ENCODE results near the gene DNAAF5. TPM values are rescaled to one million over a fixed set of nuclear protein-coding genes. Genes with fewer than 3 reads are reported as not detected.

Gene DNAAF5
- total and polyA plus RNA-seq, 2 of the 13 experiments (the other 11 are each of a cell fraction or from before 2014, with no cell fraction given): 11.9 to 21.5 TPM

DNA sequence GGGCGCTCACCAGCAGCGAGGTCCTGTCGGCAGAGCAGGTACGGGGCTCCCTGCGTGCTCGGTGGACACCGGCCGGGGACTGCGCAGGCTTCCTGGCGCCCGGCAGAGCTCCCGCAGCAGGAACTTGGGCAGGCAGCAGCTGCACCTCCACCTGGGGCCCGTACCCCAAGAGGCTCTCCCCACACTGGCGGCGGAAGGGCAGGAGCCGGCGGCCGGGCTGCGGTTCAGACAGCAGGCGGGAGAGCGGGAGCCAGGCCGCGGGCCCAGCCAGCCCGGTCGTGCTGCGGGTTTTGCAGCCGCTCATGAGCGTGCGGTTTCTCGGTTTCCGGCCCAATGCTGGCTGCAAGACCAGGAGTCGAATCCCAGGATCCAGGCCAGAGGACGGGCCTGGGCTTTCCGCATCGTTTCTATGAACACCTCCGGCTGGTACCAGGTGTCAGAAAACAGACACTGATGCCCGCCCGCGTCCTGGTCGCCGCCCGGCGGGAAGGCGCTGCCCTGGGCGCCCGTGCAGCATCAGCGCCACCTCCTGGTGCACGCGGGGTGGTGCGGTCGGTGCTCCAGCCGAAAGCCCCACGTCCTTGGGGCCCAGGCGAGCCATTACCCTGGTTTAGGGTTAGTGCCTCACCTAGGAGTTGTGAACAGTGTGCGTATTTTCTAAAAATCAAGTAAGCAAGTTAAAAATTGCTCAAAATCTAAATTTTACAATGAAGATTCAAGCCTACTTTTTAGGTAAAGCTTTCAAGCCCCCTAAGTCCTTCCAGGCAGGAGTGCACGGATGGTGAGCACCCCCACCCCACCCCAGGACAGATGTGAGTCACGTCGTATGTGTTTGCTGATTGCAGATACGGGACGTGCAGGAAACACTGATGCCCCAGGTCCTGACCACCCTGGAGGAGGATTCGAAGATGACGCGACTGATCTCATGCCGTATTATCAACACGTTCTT is 47.9 kb downstream of the DNAAF5 start:
- BruUV-seq (replicated peaks): no TSS peak
- Histone ChIP-seq H4K20me1 (ENCODE audit: insufficient read depth, low read length) (0 out of 2 replicates have a peak, but pooled peaks cover 2% of the 10 kb centered on the region), H3K4me3 (replicated peaks in 1 of 3; ENCODE audit: insufficient read depth in 1 of 3, low read depth in 2 of 3, low read length in 3 of 3) (no peak overlapping the region), H3K36me3 (replicated peaks in 1 of 2; ENCODE audit: control insufficient read depth in 1 of 2, insufficient read depth in 2 of 2, low read length in 2 of 2) (peaks cover 12 to 73% of the 10 kb centered on the region in 2 experiments), H3K9me3 (ENCODE audit: low read length) (no peaks in the 10 kb centered on the region), H3K27ac (ENCODE audit: extremely low read length, insufficient read depth, low read length) (no peak overlapping the region), H3K79me2 (ENCODE audit: insufficient read depth, low read length) (no peaks in the 10 kb centered on the region), H3K27me3 (ENCODE audit: control insufficient read depth in 1 of 2, insufficient read depth in 2 of 2, low read length in 2 of 2) (no peaks in the 10 kb centered on the region), H2AFZ (ENCODE audit: low read length) (no peak overlapping the region), H3K9ac (ENCODE audit: insufficient read depth, low read depth, low read length) (no peak overlapping the region), H3K4me2 (ENCODE audit: low read depth, low read length) (no peak overlapping the region), H3K4me1 (ENCODE audit: insufficient read depth, low read length) (peaks cover 8% of the 10 kb centered on the region)
- ATAC-seq (peak; percentile 64), DNase-seq (ENCODE audit: low spot score) (no peak), FAIRE-seq (no peak)
- intact Hi-C loops (cut with micrococcal nuclease; ENCODE audit: unreplicated experiment): no loop called here
- WGBS (ENCODE audit: low lambda C conversion rate): 96% methylated on average over 25 of the region's 65 CpGs
- in situ Hi-C loops (cut with HindIII; ENCODE audit: extremely low pct_ligation_motif_present, low pct_unique_long_range_greater_than_20kb): no loop called here
- CTCF ChIA-PET (ENCODE audit: low intra/inter-chr PET ratio, low total read pairs): interaction anchor here (1.1 to 1.3 kb wide), 3 partner anchors 452 to 512 kb away, joined by 3 to 5 read pairs (median 3); no protein-coding TSS in a partner anchor
- POLR2A ChIA-PET: no interaction called here
- TF ChIP-seq RFXANK (CRISPR knock-in tag; IDR thresholded peaks at IDR 0.05) (no peak), HNRNPL (IDR thresholded peaks at IDR 0.05; ENCODE audit: low read depth, low read length) (0 out of 2 replicates have a peak, but pooled peaks have one; percentile 38), ZBTB38 (CRISPR knock-in tag; IDR thresholded peaks at IDR 0.05) (peak; percentile 62; the same call in 1 of the 2 replicates), POLR2G (IDR thresholded peaks at IDR 0.05; ENCODE audit: low read depth, low read length) (no peak), RAD21 (CRISPR knock-in tag; IDR thresholded peaks at IDR 0.05) (peak; percentile 71; the same call in 1 of the 2 replicates), ZNF660 (CRISPR knock-in tag; IDR thresholded peaks at IDR 0.05; ENCODE audit: borderline replicate concordance, low read depth) (no peak), AGO2 (optimal IDR thresholded peaks at IDR 0.05; ENCODE audit: low read depth, low read length) (peak; percentile 68), STAG1 (CRISPR knock-in tag; IDR thresholded peaks at IDR 0.05) (peak; percentile 89), MBD4 (IDR thresholded peaks at IDR 0.05; ENCODE audit: borderline replicate concordance, low read length) (no peak), EEA1 (CRISPR knock-in tag; IDR thresholded peaks at IDR 0.05; ENCODE audit: borderline replicate concordance) (no peak), SNAI1 (CRISPR knock-in tag; IDR thresholded peaks at IDR 0.05; ENCODE audit: borderline replicate concordance) (no peak), HOXA3 (CRISPR knock-in tag; IDR thresholded peaks at IDR 0.05) (peak; percentile 85)
- TF ChIP-seq, protein P1, sequence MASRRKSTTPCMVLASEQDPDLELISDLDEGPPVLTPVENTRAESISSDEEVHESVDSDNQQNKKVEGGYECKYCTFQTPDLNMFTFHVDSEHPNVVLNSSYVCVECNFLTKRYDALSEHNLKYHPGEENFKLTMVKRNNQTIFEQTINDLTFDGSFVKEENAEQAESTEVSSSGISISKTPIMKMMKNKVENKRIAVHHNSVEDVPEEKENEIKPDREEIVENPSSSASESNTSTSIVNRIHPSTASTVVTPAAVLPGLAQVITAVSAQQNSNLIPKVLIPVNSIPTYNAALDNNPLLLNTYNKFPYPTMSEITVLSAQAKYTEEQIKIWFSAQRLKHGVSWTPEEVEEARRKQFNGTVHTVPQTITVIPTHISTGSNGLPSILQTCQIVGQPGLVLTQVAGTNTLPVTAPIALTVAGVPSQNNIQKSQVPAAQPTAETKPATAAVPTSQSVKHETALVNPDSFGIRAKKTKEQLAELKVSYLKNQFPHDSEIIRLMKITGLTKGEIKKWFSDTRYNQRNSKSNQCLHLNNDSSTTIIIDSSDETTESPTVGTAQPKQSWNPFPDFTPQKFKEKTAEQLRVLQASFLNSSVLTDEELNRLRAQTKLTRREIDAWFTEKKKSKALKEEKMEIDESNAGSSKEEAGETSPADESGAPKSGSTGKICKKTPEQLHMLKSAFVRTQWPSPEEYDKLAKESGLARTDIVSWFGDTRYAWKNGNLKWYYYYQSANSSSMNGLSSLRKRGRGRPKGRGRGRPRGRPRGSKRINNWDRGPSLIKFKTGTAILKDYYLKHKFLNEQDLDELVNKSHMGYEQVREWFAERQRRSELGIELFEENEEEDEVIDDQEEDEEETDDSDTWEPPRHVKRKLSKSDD (CRISPR knock-in tag; IDR thresholded peaks at IDR 0.05; ENCODE audit: low read depth): 0 out of 2 replicates have a peak, but pooled peaks have one; percentile 46
- TF ChIP-seq, protein P2, sequence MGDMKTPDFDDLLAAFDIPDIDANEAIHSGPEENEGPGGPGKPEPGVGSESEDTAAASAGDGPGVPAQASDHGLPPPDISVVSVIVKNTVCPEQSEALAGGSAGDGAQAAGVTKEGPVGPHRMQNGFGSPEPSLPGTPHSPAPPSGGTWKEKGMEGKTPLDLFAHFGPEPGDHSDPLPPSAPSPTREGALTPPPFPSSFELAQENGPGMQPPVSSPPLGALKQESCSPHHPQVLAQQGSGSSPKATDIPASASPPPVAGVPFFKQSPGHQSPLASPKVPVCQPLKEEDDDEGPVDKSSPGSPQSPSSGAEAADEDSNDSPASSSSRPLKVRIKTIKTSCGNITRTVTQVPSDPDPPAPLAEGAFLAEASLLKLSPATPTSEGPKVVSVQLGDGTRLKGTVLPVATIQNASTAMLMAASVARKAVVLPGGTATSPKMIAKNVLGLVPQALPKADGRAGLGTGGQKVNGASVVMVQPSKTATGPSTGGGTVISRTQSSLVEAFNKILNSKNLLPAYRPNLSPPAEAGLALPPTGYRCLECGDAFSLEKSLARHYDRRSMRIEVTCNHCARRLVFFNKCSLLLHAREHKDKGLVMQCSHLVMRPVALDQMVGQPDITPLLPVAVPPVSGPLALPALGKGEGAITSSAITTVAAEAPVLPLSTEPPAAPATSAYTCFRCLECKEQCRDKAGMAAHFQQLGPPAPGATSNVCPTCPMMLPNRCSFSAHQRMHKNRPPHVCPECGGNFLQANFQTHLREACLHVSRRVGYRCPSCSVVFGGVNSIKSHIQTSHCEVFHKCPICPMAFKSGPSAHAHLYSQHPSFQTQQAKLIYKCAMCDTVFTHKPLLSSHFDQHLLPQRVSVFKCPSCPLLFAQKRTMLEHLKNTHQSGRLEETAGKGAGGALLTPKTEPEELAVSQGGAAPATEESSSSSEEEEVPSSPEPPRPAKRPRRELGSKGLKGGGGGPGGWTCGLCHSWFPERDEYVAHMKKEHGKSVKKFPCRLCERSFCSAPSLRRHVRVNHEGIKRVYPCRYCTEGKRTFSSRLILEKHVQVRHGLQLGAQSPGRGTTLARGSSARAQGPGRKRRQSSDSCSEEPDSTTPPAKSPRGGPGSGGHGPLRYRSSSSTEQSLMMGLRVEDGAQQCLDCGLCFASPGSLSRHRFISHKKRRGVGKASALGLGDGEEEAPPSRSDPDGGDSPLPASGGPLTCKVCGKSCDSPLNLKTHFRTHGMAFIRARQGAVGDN (CRISPR knock-in tag; IDR thresholded peaks at IDR 0.05): peak; percentile 30; the same call in 1 of the 2 replicates
- TF ChIP-seq, protein P3, sequence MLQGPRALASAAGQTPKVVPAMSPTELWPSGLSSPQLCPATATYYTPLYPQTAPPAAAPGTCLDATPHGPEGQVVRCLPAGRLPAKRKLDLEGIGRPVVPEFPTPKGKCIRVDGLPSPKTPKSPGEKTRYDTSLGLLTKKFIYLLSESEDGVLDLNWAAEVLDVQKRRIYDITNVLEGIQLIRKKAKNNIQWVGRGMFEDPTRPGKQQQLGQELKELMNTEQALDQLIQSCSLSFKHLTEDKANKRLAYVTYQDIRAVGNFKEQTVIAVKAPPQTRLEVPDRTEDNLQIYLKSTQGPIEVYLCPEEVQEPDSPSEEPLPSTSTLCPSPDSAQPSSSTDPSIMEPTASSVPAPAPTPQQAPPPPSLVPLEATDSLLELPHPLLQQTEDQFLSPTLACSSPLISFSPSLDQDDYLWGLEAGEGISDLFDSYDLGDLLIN (CRISPR knock-in tag; IDR thresholded peaks at IDR 0.05; ENCODE audit: borderline replicate concordance): no peak

Data from HepG2 (cell line).